HG02943 (cell line): Measurements from ENCODE around the gene MAP4K3.
"Not testable (repeated sequence)": the region's sequence is repeated elsewhere in the genome, so short reads cannot be mapped to it uniquely, and the experiment has no call there.

ENCODE experiments used
- ATAC-seq: cut with Tn5 transposase; IDR thresholded peaks from one replicate; pipeline ENCODE4 v1.9.1; 2021; ENCODE audit warnings: mild to moderate bottlenecking, low read depth, moderate library complexity; ENCODE audit not compliant: unreplicated experiment

The MAP4K3 gene

GRCh38 chr2:39252888-39253518 is 184.1 kb downstream of the MAP4K3 start:
- ATAC-seq = no peak

DNA sequence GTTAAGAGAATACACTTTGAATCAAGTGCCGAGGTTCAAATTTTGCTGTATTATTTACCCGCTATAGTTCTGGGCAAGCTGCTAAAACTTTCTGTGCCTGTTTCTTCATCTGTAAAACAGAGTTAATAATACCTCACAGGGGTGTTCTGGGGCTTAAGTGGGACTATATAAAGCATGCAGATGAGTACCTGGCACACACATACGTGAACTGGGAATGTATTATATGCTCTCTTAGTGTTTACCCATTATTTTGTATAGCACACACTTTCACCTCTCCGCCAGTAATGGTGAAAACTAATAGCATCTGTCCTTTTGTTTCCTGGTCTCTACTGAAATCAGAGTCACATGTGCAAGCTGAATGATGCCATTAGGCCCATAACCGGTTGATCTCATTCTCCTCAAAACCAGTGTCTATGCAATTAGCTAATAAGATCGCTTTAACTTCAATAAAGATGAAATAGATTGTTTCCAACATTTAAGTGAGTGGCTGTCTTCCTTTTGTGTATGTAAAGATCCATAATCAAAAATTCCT is 189.5 kb downstream of the MAP4K3 start:
- ATAC-seq = no peak

DNA sequence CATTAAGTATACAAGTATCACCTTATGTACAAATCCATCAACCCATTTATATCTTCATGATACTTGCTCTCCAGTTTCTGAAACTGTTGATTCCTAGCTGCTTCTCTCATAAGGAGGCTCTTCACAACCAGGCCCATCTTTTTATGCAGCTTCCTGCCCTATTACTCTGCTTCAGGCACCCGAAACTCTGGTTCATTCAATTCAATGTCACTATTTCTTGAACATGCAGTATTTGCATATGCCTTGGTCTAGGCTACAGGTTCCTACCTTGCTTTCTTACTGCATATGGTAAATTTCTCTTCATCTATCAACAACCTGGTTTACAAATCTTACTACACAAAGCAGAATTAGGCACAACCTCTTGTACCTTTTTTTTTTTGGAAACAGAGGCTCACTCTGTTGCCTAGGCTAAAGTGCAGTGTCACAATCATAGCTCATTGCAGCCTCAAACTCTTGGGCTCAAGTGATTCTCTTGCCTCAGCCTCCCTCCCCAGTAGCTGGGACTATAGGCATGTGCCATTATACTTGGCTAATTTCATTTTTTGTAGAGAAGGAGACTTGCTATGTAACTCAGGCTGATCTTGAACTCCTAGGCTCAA is 190.6 kb downstream of the MAP4K3 start:
- no peak for ATAC-seq

- ATAC-seq = not testable (repeated sequence)
Observed at GRCh38 chr2:39244963-39245625, 192.0 kb downstream of the MAP4K3 start.

DNA sequence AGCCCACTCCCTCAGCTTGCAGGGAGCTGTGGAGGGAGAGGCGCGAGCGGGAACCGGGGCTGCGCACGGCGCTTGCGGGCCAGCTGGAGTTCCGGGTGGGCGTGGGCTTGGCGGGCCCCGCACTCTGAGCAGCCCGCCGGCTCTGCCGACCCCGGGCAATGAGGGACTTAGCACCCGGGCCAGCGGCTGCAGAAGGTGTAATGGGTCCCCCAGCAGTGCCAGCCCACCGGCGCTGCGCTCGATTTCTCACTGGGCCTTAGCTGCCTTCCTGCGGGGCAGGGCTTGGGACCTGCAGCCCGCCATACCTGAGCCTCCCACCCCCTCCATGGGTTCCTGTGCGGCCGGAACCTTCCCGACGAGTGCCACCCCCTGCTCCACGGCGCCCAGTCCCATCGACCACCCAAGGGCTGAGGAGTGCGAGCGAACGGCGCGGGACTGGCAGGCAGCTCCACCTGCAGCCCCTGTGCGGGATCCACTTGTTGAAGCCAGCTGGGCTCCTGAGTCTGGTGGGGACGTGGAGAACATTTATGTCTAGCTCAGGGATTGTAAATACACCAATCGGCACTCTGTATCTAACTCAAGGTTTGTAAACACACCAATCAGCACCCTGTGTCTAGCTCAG is 192.7 kb downstream of the MAP4K3 start:
- ATAC-seq = not testable (repeated sequence)

GRCh38 chr2:39243469-39244123 is 193.5 kb downstream of the MAP4K3 start, which contains the start of gene CDKL4:
CDKL4 (minus strand) TSS chr2:39243970.
- ATAC-seq = no peak

- no peak for ATAC-seq
Observed at GRCh38 chr2:39241588-39241987, 195.5 kb downstream of the MAP4K3 start.

DNA sequence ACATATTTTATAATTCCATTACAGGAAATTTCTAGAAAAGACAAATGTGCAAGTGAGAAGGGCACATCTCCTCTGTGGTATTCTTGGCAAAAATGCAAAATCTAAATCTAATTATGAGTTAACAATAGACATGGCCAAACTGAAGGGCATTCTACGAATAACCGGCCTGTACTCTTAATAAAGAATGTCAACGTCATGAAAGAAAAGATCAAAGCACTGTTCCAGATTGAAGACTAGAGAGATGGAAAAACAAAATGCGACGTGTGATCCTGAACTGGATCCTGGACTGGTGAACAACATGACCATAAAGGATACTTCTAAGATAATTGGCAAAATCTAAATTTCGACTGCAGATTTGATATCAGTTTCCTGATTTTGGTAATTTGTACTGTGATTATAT is 196.3 kb downstream of the MAP4K3 start:
- ATAC-seq = no peak

- ATAC-seq = no peak
Observed at GRCh38 chr2:39234754-39235153, 202.3 kb downstream of the MAP4K3 start.

DNA sequence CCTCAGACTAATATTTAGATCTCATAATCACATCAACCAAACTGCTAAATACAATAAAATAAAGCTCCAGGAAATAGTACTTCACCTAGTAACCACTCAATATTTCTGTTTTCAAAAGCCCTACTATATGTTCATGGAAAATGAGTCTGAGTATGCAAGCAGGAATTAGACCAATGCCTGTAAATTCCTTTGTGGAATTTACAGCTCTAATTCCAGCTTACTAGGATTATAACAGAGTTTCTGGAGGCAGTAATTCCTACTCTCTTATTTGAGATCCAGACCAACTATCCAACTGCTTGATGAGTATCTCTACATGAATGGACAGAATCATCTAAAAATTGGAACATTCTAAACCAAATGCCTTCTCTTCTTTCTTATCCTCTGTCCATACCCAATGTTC is 204.9 kb downstream of the MAP4K3 start:
- no peak for ATAC-seq

- peak; percentile 26 for ATAC-seq
Observed at GRCh38 chr2:39228413-39229209, 208.5 kb downstream of the MAP4K3 start.

DNA sequence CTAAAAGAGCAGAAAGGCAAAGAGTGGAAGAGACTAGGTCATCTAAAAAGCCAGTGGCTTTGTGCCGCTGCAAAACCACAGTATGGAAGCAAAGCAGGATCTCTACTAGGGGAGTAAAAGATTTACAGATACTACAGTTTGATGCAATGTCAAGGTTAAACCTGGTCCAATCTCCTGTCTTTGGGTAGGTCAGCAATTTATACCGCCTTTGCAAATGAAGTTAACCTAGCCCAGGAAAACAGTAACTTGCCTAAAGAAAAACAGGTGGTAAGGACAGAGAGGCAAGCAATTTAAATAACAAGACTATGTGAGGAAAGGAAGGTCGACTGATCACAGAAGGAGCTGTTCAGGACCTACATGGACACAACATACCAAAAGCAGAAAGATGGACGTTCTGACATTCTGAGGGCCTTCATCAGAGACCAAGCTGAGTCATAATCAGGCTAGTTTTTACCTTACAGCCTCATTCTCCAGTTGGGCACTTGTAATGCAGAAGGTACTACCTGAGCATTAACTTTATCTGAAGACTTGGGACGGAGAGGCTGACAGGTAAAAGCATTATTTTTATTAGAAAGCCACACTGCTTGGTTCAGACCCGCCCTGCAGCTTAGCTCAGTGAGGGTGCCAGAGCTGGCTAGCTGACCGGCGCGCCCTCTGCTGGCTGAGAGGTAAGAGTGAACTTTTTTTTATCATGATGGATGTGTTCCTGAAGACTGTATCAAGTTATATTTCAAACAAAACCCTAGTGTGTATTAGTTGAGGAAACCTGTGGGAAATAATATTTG is 209.3 kb downstream of the MAP4K3 start:
- ATAC-seq = peak; percentile 92

DNA sequence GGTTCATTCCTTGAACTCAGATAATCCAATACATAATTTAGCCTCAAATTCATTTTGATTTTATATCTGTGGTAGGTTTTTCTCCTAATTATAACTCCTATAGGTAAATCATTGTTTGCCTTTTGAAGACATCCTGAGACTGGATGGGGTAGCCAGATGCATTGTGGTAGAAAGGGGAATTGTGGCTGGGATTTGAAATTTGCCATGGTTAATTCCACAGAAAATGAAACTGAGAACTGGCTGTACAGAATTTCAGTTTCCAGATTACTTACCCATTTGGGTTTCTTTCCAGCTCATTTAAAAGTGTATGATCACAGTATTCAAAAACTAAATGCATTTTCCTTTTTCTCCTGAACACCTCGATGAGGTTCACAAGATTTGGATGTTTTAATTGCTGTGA is 211.5 kb downstream of the MAP4K3 start:
- no peak for ATAC-seq

DNA sequence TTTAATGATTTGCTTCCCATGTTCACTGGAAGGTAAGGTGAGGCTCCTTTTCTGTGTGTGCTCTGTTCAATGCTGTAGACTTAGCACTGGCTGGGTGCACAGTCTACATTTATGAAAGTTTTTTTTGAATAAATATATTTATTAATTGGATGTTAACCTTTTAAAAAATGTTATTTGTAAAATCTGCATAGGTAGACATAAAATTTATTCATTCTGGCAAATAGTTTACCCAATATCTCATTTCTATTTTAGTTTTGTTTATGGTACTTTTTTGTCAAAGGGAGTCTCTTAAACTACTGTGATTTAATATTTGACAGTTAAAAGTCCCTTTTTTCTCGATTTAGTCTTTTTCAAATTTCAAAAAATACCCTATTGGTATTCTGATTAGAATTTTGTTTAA is 213.2 kb downstream of the MAP4K3 start:
- no peak for ATAC-seq

GRCh38 chr2:39221459-39221858 is 215.6 kb downstream of the MAP4K3 start:
- ATAC-seq = no peak

DNA sequence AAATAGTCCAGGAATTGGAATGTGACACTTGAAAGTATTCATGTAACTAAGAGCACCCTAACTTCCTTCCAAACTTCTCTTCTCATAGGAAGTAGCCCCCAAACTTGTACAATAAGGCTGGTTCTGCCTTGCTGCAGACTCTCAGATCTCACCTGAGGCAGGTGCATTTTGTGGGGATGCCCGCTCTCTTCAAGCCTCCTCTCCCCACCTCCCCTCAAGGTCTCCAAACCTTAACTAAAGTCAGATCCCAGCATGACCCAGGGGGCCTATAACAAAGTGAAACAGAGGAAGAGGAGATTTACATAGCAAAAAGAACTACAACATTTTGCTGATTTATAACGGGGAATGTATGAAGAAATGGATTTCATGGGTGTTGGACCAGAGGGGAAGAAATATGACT is 216.9 kb downstream of the MAP4K3 start:
- ATAC-seq = no peak

GRCh38 chr2:39218391-39218790 is 218.7 kb downstream of the MAP4K3 start:
- no peak for ATAC-seq

DNA sequence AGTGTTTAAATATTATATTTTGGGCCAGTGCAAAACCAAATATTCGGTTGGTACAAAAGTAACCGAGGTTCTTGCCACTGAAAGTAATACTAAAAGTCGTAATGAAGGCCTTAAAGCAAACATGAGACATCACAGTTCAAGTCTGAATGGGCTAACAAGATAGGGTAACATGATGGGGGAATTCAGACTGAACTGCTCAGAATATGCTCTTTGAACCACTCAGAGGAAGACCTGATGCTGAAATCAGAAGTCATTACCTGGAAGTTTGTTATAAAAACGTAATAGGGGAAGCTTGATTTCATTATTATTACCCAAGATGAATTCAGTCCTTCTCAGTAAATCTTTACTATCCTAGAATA is 219.9 kb downstream of the MAP4K3 start:
- ATAC-seq = no peak
